ENCODE measurements around the gene PEMT.

DNA sequence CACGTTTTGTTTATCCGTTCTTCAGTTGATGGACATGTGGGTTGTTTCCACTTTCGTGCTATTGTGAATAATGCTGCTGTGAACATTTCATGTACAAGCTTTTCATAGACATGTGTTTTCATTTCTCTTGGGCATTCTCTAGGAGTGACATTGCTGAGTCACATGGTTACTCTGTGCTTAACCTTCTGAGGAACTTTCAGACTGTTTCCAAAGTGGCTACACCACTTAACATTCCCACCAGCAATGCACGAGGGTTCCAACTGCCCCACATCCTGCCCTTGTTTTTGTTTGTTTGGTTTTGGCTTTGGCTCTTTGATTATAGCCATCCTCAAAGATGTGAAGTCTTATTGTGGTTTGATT, 14.2 kb upstream of the PEMT start:
- TF ChIP-seq, protein P1, sequence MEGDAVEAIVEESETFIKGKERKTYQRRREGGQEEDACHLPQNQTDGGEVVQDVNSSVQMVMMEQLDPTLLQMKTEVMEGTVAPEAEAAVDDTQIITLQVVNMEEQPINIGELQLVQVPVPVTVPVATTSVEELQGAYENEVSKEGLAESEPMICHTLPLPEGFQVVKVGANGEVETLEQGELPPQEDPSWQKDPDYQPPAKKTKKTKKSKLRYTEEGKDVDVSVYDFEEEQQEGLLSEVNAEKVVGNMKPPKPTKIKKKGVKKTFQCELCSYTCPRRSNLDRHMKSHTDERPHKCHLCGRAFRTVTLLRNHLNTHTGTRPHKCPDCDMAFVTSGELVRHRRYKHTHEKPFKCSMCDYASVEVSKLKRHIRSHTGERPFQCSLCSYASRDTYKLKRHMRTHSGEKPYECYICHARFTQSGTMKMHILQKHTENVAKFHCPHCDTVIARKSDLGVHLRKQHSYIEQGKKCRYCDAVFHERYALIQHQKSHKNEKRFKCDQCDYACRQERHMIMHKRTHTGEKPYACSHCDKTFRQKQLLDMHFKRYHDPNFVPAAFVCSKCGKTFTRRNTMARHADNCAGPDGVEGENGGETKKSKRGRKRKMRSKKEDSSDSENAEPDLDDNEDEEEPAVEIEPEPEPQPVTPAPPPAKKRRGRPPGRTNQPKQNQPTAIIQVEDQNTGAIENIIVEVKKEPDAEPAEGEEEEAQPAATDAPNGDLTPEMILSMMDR (IDR thresholded peaks at IDR 0.05): no peak
- no peak for TF ChIP-seq EP300 (IDR thresholded peaks at IDR 0.05)
